Measurements from ENCODE around the gene STIM1. TPM values are rescaled to one million over a fixed set of nuclear protein-coding genes. Genes with fewer than 3 reads are reported as not detected.
"Not testable (repeated sequence)": the region's sequence is repeated elsewhere in the genome, so short reads cannot be mapped to it uniquely, and the experiment has no call there.

STIM1 gene
- total RNA-seq, 4 donors from 2014 or later: 65.2 to 150 (median 92.6) TPM

DNA sequence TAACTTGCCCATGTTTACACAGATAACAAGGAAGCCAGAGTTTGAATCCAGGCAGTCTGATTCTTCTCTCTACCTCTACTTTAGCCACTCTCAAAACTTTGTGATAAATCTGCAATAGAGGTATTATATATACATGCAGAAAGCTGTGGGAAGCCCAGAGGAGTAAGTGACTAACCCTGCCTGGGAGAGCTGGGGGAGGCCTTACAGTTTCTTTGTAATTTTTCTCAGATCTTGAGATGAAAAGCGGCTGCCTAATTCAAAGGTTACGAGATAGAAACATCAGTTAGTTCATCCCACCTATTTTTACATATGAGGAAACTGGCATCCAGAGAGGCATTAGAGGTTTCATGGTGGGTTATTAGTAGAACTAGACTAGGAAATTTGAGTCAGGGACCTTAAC is 4.9 kb downstream of the STIM1 start:
- intact Hi-C loops (cut with DNase I): no loop called here
- Histone ChIP-seq H3K36me3 (no peaks in the 10 kb centered on the region), H3K9me3 (no peaks in the 10 kb centered on the region), H3K27ac (replicated peaks in 1 of 4) (no peak overlapping the region), H3K4me3 (no peak overlapping the region), H3K27me3 (no peaks in the 10 kb centered on the region), H3K4me1 (peaks cover 54 to 83% (median 76%) of the 10 kb centered on the region in 4 donors)
- no peak for DNase-seq (ENCODE audit: extremely low spot score)
- TF ChIP-seq POLR2AphosphoS5 (IDR thresholded peaks at IDR 0.05) (no peak), POLR2A (IDR thresholded peaks at IDR 0.05; ENCODE audit: low read depth) (no peak), CTCF (IDR thresholded peaks at IDR 0.05) (no peak), EP300 (IDR thresholded peaks at IDR 0.05) (no peak)
- WGBS: 91% methylated on average over 2 of the region's 2 CpGs

- H3K27ac ChIP-seq (replicated peaks in 1 of 4); H3K36me3 ChIP-seq; H3K27me3 ChIP-seq; H3K9me3 ChIP-seq; intact Hi-C loops (cut with DNase I); DNase-seq (ENCODE audit: extremely low spot score); H3K4me3 ChIP-seq: not testable (repeated sequence)
- peaks cover 60 to 89% (median 81%) of the 10 kb centered on the region in 4 donors for H3K4me1 ChIP-seq
- 74% methylated on average over 4 of the region's 4 CpGs for WGBS
Measured at GRCh38 chr11:3860898-3861393, 5.5 kb downstream of the STIM1 start.

- intact Hi-C loops (cut with DNase I): no loop called here
- H3K4me1 ChIP-seq: peaks cover 65 to 91% (median 83%) of the 10 kb centered on the region in 4 donors
Measured at GRCh38 chr11:3861683-3862082, 6.2 kb downstream of the STIM1 start.

DNA sequence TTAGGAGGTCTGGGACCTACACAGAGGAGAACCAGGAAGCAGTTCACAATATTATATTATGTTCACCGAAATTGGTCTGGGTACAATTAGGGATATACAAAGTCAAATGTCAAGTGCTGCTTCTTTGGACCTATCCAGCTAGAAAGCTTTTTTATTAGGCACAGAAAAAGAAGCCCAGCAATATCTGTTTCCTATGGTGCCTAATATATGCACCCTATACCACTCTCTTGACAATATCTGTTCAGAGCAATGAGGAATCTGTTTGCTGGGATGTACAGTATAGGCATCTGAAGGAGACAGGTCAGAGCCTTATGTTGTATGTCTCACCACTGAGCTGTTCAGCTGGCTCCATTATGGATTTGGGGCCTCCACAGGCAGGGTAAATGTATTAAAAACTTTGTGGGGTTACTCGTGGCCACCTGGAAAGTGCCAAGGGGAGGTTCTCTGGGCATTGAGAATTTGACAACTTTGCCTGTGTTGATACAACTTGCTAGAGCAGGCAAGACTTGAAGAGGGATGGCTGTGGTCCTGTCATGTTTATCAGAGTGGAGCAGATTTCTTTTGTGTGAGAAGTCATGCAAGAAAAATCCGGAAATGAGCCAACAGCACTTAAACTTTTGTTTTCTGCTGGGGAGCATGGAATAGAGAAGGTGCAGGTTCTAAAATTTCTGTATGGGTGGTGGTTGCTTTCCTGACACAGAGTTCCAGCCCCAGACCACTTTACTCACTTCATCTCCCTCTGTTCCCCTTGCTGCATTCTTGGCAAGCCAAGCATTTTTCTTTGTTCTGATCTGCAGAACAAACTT is 10.1 kb downstream of the STIM1 start:
- no peak for DNase-seq (ENCODE audit: extremely low spot score)
- no peaks in the 10 kb centered on the region for H3K9me3 ChIP-seq
- H3K4me1 ChIP-seq: peaks cover 47 to 84% (median 64%) of the 10 kb centered on the region in 4 donors
- WGBS: 35% methylated on average over 3 of the region's 3 CpGs
- intact Hi-C loops (cut with DNase I): no loop called here
- TF ChIP-seq POLR2AphosphoS5 (IDR thresholded peaks at IDR 0.05) (no peak), CTCF (IDR thresholded peaks at IDR 0.05) (no peak), EP300 (IDR thresholded peaks at IDR 0.05) (no peak), POLR2A (IDR thresholded peaks at IDR 0.05; ENCODE audit: low read depth) (no peak)
- no peaks in the 10 kb centered on the region for H3K36me3 ChIP-seq
- H3K27ac ChIP-seq (replicated peaks in 1 of 4): peak overlapping the region; percentile 25 to 62 (median 55)
- no peak overlapping the region for H3K4me3 ChIP-seq
- H3K27me3 ChIP-seq: no peaks in the 10 kb centered on the region

More at GRCh38 chr11:3861683-3862082, 6.2 kb downstream of the STIM1 start:
- TF ChIP-seq POLR2AphosphoS5 (IDR thresholded peaks at IDR 0.05) (no peak), POLR2A (IDR thresholded peaks at IDR 0.05; ENCODE audit: low read depth) (no peak), EP300 (IDR thresholded peaks at IDR 0.05) (no peak), CTCF (IDR thresholded peaks at IDR 0.05) (no peak)
- H3K4me3 ChIP-seq: no peak overlapping the region
- H3K27me3 ChIP-seq: no peaks in the 10 kb centered on the region
- DNase-seq (ENCODE audit: extremely low spot score): no peak
- H3K36me3 ChIP-seq: no peaks in the 10 kb centered on the region
- WGBS: 30% methylated on average over 1 of the region's 1 CpG
- no peak overlapping the region for H3K27ac ChIP-seq (replicated peaks in 1 of 4)
- H3K9me3 ChIP-seq: no peaks in the 10 kb centered on the region

GRCh38 chr11:3866206-3866605 is 10.7 kb downstream of the STIM1 start:
- intact Hi-C loops (cut with DNase I): no loop called here
- no peak overlapping the region for H3K4me3 ChIP-seq
- H3K4me1 ChIP-seq: peaks cover 41 to 78% (median 60%) of the 10 kb centered on the region in 4 donors

More at GRCh38 chr11:3866206-3866605, 10.7 kb downstream of the STIM1 start:
- Histone ChIP-seq H3K27ac (replicated peaks in 1 of 4) (peak overlapping the region in 3 of 4 donors; percentile 52 to 62 (median 58)), H3K36me3 (no peaks in the 10 kb centered on the region), H3K9me3 (no peaks in the 10 kb centered on the region), H3K27me3 (no peaks in the 10 kb centered on the region)
- DNase-seq (ENCODE audit: extremely low spot score): no peak
- WGBS: 77% methylated on average over 5 of the region's 5 CpGs
- TF ChIP-seq CTCF (IDR thresholded peaks at IDR 0.05) (no peak), POLR2AphosphoS5 (IDR thresholded peaks at IDR 0.05) (no peak), EP300 (IDR thresholded peaks at IDR 0.05) (no peak), POLR2A (IDR thresholded peaks at IDR 0.05; ENCODE audit: low read depth) (no peak)

All from esophagus muscularis mucosa (tissue), 4 donors.